Osteoblast (primary cell): ENCODE data around the gene TMEM181. TPM values are rescaled to one million over a fixed set of nuclear protein-coding genes. Genes with fewer than 3 reads are reported as not detected.

ENCODE experiments used
- DNase-seq: peaks from one replicate; pipeline ENCODE4 v3.0.0; 2011; ENCODE audit warnings: low spot score, mixed read lengths; ENCODE audit not compliant: insufficient read length; ENCODE audit errors: missing footprints
- H2AFZ ChIP-seq: 2 replicates; pipeline ENCODE4 v1.6.0; 2011; ENCODE audit warnings: mild to moderate bottlenecking, low read length
- H3K27ac ChIP-seq: 2 replicates; pipeline ENCODE4 v1.5.1; 2011; ENCODE audit warnings: mild to moderate bottlenecking, low read depth, low read length, moderate library complexity
- H3K27me3 ChIP-seq: 2 replicates; pipeline ENCODE4 v1.6.0; 2012; ENCODE audit warnings: mild to moderate bottlenecking, control low read depth, inconsistent platforms, low read length, moderate library complexity; ENCODE audit not compliant: insufficient read depth
- H3K36me3 ChIP-seq: 2 replicates; pipeline ENCODE4 v1.5.1; 2011; ENCODE audit warnings: mild to moderate bottlenecking, low read length, control low read depth, moderate library complexity; ENCODE audit not compliant: insufficient read depth
- H3K4me1 ChIP-seq: 2 replicates; pipeline ENCODE4 v1.5.1; 2011; ENCODE audit warnings: mild to moderate bottlenecking, low read length, control low read depth, moderate library complexity; ENCODE audit not compliant: insufficient read depth
- H3K4me2 ChIP-seq: 2 replicates; pipeline ENCODE4 v1.6.0; 2011; ENCODE audit warnings: mild to moderate bottlenecking, low read length; ENCODE audit not compliant: insufficient read depth
- H3K4me3 ChIP-seq: fragments of 200-600 bp; sonication (generic); 3 replicates; pipeline ENCODE4 v1.5.1; 2012; ENCODE audit warnings: mild to moderate bottlenecking, low read length, inconsistent platforms; ENCODE audit not compliant: insufficient read depth
- H3K79me2 ChIP-seq: 2 replicates; pipeline ENCODE4 v1.6.0; 2012; ENCODE audit warnings: mild to moderate bottlenecking, low read length, control low read depth, inconsistent platforms; ENCODE audit not compliant: insufficient read depth
- H3K9me3 ChIP-seq: 2 replicates; pipeline ENCODE4 v1.5.1; 2011; ENCODE audit warnings: low read depth, low read length, control low read depth
- H4K20me1 ChIP-seq: 2 replicates; pipeline ENCODE4 v1.6.0; 2012; ENCODE audit warnings: mild to moderate bottlenecking, low read length, control low read depth; ENCODE audit not compliant: insufficient read depth
- total RNA-seq: library from RNA; depleted of rRNA; stranded (reverse); fragments of >200 nt; gene quantifications from 2 replicates; pipeline ENCODE4 v1.2.3, GENCODE V29; 2012
- TF ChIP-seq, protein P1 (sequence below): IDR thresholded peaks from 2 replicates; pipeline ENCODE4 v1.5.1; 2011; ENCODE audit warnings: mild to moderate bottlenecking, low read depth, low read length, moderate library complexity; ENCODE audit errors: extremely low read depth

Gene TMEM181
- total RNA-seq, 1 donor = 43.8 TPM

DNA sequence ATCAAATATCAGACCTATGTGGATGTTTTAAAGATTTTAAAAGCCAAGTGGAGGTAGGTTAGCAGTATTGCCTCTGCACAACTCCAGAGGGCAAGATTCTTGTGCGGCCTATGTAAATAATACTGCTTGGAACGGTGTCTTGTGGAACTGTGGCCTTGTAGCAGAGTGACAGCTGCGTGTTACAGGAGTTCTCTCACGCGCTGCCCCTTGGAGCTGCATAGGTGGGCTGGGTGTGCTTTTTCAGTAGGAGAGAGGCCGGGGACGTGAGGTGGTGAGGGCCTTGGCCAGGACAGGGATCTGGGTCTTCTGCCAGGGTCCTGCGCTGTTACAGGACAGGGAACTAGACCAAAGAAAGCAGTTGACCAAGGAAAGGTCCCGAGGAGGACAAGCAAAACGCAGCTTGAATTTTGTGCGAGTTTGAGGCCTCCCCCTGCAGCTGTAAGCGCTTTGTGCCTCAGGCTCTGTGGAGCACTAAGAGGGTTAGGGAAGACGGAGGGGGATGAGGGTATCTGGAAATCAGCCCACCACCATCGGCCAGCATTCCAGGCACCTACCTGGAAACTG is 1.5 kb downstream of the TMEM181 start:
- Histone ChIP-seq H3K27me3 (peaks cover 2% of the 10 kb centered on the region), H3K79me2 (peaks cover 64% of the 10 kb centered on the region), H3K4me3 (peak overlapping the region; percentile 81), H4K20me1 (peaks cover 50% of the 10 kb centered on the region), H2AFZ (no peak overlapping the region), H3K36me3 (no peaks in the 10 kb centered on the region), H3K27ac (peak overlapping the region; percentile 66), H3K4me1 (peaks cover 32% of the 10 kb centered on the region), H3K4me2 (peak overlapping the region; percentile 87), H3K9me3 (no peaks in the 10 kb centered on the region)
- TF ChIP-seq, protein P1, sequence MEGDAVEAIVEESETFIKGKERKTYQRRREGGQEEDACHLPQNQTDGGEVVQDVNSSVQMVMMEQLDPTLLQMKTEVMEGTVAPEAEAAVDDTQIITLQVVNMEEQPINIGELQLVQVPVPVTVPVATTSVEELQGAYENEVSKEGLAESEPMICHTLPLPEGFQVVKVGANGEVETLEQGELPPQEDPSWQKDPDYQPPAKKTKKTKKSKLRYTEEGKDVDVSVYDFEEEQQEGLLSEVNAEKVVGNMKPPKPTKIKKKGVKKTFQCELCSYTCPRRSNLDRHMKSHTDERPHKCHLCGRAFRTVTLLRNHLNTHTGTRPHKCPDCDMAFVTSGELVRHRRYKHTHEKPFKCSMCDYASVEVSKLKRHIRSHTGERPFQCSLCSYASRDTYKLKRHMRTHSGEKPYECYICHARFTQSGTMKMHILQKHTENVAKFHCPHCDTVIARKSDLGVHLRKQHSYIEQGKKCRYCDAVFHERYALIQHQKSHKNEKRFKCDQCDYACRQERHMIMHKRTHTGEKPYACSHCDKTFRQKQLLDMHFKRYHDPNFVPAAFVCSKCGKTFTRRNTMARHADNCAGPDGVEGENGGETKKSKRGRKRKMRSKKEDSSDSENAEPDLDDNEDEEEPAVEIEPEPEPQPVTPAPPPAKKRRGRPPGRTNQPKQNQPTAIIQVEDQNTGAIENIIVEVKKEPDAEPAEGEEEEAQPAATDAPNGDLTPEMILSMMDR = no peak
- peak; percentile 52 for DNase-seq

DNA sequence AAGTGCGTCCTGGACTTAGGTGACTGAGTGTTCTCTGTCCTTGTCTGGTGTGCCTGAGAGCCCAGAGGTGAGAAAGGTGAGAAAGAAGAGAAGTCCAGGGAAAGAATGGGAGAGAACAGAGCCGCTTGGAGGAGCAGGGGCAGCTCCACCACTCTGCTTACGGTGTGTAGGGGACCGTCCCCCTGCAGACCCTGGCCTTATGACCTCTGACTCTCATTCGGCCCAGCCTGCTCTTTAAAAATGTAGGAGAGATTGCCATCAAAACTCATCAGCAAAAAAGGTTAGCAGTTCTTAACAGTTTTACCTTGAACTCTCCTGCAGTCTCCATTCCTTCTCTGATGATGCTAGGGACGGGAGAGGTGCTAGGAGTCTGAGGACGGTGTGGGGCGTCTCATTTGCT is 2.0 kb downstream of the TMEM181 start:
- no peaks in the 10 kb centered on the region for H3K9me3 ChIP-seq
- peak overlapping the region; percentile 87 for H3K4me2 ChIP-seq
- no peak overlapping the region for H2AFZ ChIP-seq
- DNase-seq = peak; percentile 48
- no peaks in the 10 kb centered on the region for H3K36me3 ChIP-seq
- H3K4me3 ChIP-seq = peak overlapping the region; percentile 81
- H4K20me1 ChIP-seq = peaks cover 55% of the 10 kb centered on the region
- peaks cover 32% of the 10 kb centered on the region for H3K4me1 ChIP-seq
- peaks cover 69% of the 10 kb centered on the region for H3K79me2 ChIP-seq
- H3K27ac ChIP-seq = no peak overlapping the region
- TF ChIP-seq, protein P1 = no peak
- H3K27me3 ChIP-seq = no peaks in the 10 kb centered on the region

DNA sequence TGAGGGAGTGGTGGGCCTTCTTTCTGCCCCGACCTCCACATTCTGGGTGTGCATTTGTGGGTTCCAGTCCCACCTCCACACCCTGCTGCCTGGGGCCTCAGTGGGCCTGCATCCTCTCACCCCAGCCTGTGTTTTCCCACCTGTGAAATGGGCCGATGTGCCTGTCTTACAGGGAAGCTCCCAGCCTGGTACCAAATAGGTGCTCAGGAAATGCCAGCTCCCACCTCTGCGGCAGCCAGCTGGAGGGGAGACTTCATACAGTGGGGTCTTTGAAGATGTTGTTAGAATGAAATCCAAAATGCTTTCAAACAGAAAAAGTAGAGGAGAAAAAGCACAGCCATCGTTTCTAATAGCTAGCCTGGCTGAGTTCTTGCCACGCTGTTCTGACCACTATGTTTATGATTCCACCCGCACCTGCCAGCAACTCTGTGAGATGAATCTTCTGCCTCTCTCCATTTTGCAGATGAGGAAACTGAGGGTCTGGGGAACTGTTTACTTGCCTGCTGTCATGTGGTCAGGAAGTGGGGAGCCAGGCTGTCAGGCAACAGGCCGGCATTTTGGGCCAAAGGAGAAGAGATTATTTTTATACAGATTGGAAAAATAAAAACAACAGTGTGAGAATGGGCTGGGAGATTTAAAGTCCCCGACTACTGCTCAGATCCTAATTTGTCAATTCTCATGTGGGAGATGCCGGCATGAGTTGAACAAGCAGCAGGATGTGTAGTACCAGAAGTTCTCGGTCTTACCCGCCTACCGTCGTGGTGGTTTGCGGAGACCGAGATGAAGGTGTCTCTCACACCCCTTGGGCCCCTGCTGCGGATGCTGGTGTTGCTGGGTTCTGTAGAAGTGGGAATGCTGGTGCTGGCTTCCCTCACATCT is 4.6 kb downstream of the TMEM181 start:
- H4K20me1 ChIP-seq = peaks cover 76% of the 10 kb centered on the region
- TF ChIP-seq, protein P1 = no peak
- H3K4me1 ChIP-seq = peaks cover 29% of the 10 kb centered on the region
- peaks cover 94% of the 10 kb centered on the region for H3K79me2 ChIP-seq
- no peak overlapping the region for H3K27ac ChIP-seq
- H3K9me3 ChIP-seq = no peaks in the 10 kb centered on the region
- no peaks in the 10 kb centered on the region for H3K27me3 ChIP-seq
- H3K4me3 ChIP-seq = no peak overlapping the region
- H3K36me3 ChIP-seq = no peaks in the 10 kb centered on the region
- peak; percentile 22 for DNase-seq
- H2AFZ ChIP-seq = no peak overlapping the region
- H3K4me2 ChIP-seq = no peak overlapping the region

DNA sequence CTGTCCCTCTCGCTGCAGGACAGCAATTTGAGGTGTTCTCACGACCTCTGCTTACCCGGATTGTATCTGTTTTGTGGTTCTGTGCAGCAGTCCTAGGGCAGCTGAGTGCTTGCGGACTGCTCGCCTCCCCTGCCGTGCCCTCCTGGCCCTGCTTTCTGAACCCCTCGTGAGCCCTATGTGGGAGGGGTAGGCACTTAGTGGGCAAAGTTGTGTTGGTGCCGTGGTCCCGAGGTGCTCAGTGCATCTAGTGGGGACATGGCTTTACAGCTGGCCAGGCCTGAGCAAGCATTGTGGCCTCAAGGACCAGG is 5.2 kb downstream of the TMEM181 start:
- DNase-seq = peak; percentile 1
- Histone ChIP-seq H3K4me3 (no peak overlapping the region), H3K4me1 (peaks cover 27% of the 10 kb centered on the region), H3K27me3 (no peaks in the 10 kb centered on the region), H4K20me1 (peaks cover 80% of the 10 kb centered on the region), H2AFZ (no peak overlapping the region), H3K4me2 (no peak overlapping the region), H3K36me3 (no peaks in the 10 kb centered on the region), H3K27ac (no peak overlapping the region), H3K79me2 (peaks cover 99% of the 10 kb centered on the region), H3K9me3 (no peaks in the 10 kb centered on the region)
- TF ChIP-seq, protein P1 = no peak
